K562 (cell line): ENCODE data around the gene TP53I13. TPM values are rescaled to one million over a fixed set of nuclear protein-coding genes. Genes with fewer than 3 reads are reported as not detected.

Source experiments
- ARID2 ChIP-seq: fragments of 450-650 bp; IDR thresholded peaks from 2 replicates; pipeline ENCODE4 v1.6.1; 2017; ENCODE audit warnings: antibody characterized with exemption, mild to moderate bottlenecking
- CBFB ChIP-seq: sonication (generic); formaldehyde crosslinking; IDR thresholded peaks from 2 replicates; pipeline ENCODE4 v1.4.0; 2020; ENCODE audit warnings: mild to moderate bottlenecking, missing genetic modification reagents
- HMG20B ChIP-seq: fragments of 250-450 bp; sonication (Bioruptor Pico); IDR thresholded peaks from 2 replicates; pipeline ENCODE4 v1.5.0; 2021; ENCODE audit warnings: mild to moderate bottlenecking
- KDM5B ChIP-seq: fragments of 200-600 bp; sonication (generic); IDR thresholded peaks from 2 replicates; pipeline ENCODE4 v1.6.1; 2012; ENCODE audit warnings: low read depth, mild to moderate bottlenecking, moderate library complexity, low read length, control low read depth, inconsistent platforms; ENCODE audit not compliant: insufficient replicate concordance
- KLF10 ChIP-seq: fragments of 250-450 bp; sonication (Bioruptor Pico); IDR thresholded peaks from 2 replicates; pipeline ENCODE4 v1.6.1; 2021; ENCODE audit warnings: matching md5 sums
- PHB2 ChIP-seq: fragments of 450-650 bp; IDR thresholded peaks from 2 replicates; pipeline ENCODE4 v1.6.1; 2017; ENCODE audit warnings: low read depth
- PTBP1 ChIP-seq: fragments of 200-400 bp; formaldehyde crosslinking; IDR thresholded peaks from 2 replicates; pipeline ENCODE4 v1.6.1; 2017; ENCODE audit warnings: low read depth, low read length
- RAD21 ChIP-seq, 2 experiments: fragments of 250-450 bp in 1 of 2; fragments of 450-650 bp in 1 of 2; sonication (Bioruptor Pico) in 1 of 2; formaldehyde crosslinking in 1 of 2; IDR thresholded peaks in 1 of 2; conservative IDR thresholded peaks in 1 of 2; 2 replicates each; pipeline versions ENCODE4 v1.4.0 to v1.8.0; 2020 to 2022; ENCODE audit warnings: mild to moderate bottlenecking in 2 of 2, moderate library complexity in 1 of 2
- RBM34 ChIP-seq: fragments of 200-400 bp; formaldehyde crosslinking; IDR thresholded peaks from 2 replicates; pipeline ENCODE4 v1.6.1; 2018; ENCODE audit warnings: low read length, borderline replicate concordance; ENCODE audit not compliant: insufficient read depth
- RNF2 ChIP-seq: sonication (generic); IDR thresholded peaks from 2 replicates; pipeline ENCODE4 v1.6.1; 2016
- SMARCC2 ChIP-seq: fragments of 450-650 bp; IDR thresholded peaks from 2 replicates; pipeline ENCODE4 v1.6.1; 2017; ENCODE audit warnings: antibody characterized with exemption, moderate library complexity, mild to moderate bottlenecking, low read depth
- SP1 ChIP-seq: sonication (generic); formaldehyde crosslinking; IDR thresholded peaks from 2 replicates; pipeline ENCODE4 v1.8.1; 2022; ENCODE audit warnings: mild to moderate bottlenecking, missing genetic modification reagents
- TAF15 ChIP-seq: fragments of 200-400 bp; formaldehyde crosslinking; IDR thresholded peaks from 2 replicates; pipeline ENCODE4 v1.6.1; 2017; ENCODE audit warnings: mild to moderate bottlenecking, low read depth, low read length, moderate library complexity
- ZFP30 ChIP-seq: fragments of 250-450 bp; sonication (Bioruptor Pico); IDR thresholded peaks from 2 replicates; pipeline ENCODE4 v1.8.0; 2022; ENCODE audit warnings: moderate library complexity, mild to moderate bottlenecking, inconsistent platforms, borderline replicate concordance
- ZNF175 ChIP-seq: fragments of 200-800 bp; sonication (Bioruptor generic); IDR thresholded peaks from 2 replicates; pipeline ENCODE4 v1.6.1; 2016; ENCODE audit warnings: low read depth, mild to moderate bottlenecking, missing genetic modification characterization, missing compliant biosample characterization
- ZNF224 ChIP-seq: sonication (generic); formaldehyde crosslinking; IDR thresholded peaks from 2 replicates; pipeline ENCODE4 v1.8.0; 2022; ENCODE audit warnings: mild to moderate bottlenecking, missing genetic modification reagents
- ZNF354B ChIP-seq: fragments of 250-450 bp; sonication (Bioruptor Pico); IDR thresholded peaks from 2 replicates; pipeline ENCODE4 v1.4.0; 2020
- ZNF507 ChIP-seq: conservative IDR thresholded peaks from 2 replicates; pipeline ENCODE4 v1.6.1; 2017; ENCODE audit warnings: missing genetic modification characterization, missing compliant biosample characterization
- ZNF586 ChIP-seq: fragments of 450-650 bp; formaldehyde crosslinking; conservative IDR thresholded peaks from 2 replicates; pipeline ENCODE4 v1.4.0; 2020; ENCODE audit warnings: mild to moderate bottlenecking, moderate library complexity
- ZZZ3 ChIP-seq: fragments of 450-650 bp; IDR thresholded peaks from 2 replicates; pipeline ENCODE4 v1.6.1; 2016; ENCODE audit warnings: antibody characterized with exemption, mild to moderate bottlenecking, moderate library complexity
- polyA plus RNA-seq, 8 experiments: library from polyadenylated mRNA; depleted of rRNA in 4 of 8; stranded (reverse) in 5 of 8; unstranded in 3 of 8; fragments of >200 nt; fragmentation: Nextera tagmentation in 2 of 8; fragmentation: Illumina TruSeq in 1 of 8; extraction: Ambion mirVana in 2 of 8; extraction: Trizol in 1 of 8; gene quantifications; 2 replicates each; pipeline versions ENCODE4 v1.2.1 to v1.2.3, GENCODE V29; 2011 to 2014; ENCODE audit warnings: inconsistent platforms in 1 of 8, missing spikeins in 1 of 8
- total RNA-seq, 7 experiments: library from RNA; depleted of rRNA in 6 of 7; stranded (reverse); fragments of >200 nt in 6 of 7; fragmentation: Illumina TruSeq in 2 of 7; extraction: Trizol in 2 of 7; gene quantifications; 2 replicates each; pipeline versions ENCODE4 v1.2.1 to v1.2.3, GENCODE V29; 2011 to 2021; ENCODE audit warnings: low replicate concordance in 1 of 7
- TF ChIP-seq, protein P1 (sequence below): fragments of 250-450 bp; sonication (Bioruptor Pico); IDR thresholded peaks from 2 replicates; pipeline ENCODE4 v1.8.0; 2022; ENCODE audit warnings: moderate library complexity, mild to moderate bottlenecking, inconsistent platforms
- TF ChIP-seq, protein P2 (sequence below): sonication (generic); formaldehyde crosslinking; IDR thresholded peaks from 2 replicates; pipeline ENCODE4 v1.8.1; 2023; ENCODE audit warnings: mild to moderate bottlenecking, missing genetic modification reagents
- TF ChIP-seq, protein P3 (sequence below): fragments of 250-450 bp; sonication (Bioruptor Pico); IDR thresholded peaks from 2 replicates; pipeline ENCODE4 v1.8.0; 2021; ENCODE audit warnings: moderate library complexity, mild to moderate bottlenecking, inconsistent platforms
- TF ChIP-seq, protein P4 (sequence below): sonication (generic); formaldehyde crosslinking; IDR thresholded peaks from 2 replicates; pipeline ENCODE4 v1.8.0; 2022; ENCODE audit warnings: mild to moderate bottlenecking, missing genetic modification reagents

The TP53I13 gene
- total and polyA plus RNA-seq, 9 of the 15 experiments (the other 6 are each of a cell fraction or from before 2014, with no cell fraction given): 0.08 to 28.3 (median 9.1) TPM

DNA sequence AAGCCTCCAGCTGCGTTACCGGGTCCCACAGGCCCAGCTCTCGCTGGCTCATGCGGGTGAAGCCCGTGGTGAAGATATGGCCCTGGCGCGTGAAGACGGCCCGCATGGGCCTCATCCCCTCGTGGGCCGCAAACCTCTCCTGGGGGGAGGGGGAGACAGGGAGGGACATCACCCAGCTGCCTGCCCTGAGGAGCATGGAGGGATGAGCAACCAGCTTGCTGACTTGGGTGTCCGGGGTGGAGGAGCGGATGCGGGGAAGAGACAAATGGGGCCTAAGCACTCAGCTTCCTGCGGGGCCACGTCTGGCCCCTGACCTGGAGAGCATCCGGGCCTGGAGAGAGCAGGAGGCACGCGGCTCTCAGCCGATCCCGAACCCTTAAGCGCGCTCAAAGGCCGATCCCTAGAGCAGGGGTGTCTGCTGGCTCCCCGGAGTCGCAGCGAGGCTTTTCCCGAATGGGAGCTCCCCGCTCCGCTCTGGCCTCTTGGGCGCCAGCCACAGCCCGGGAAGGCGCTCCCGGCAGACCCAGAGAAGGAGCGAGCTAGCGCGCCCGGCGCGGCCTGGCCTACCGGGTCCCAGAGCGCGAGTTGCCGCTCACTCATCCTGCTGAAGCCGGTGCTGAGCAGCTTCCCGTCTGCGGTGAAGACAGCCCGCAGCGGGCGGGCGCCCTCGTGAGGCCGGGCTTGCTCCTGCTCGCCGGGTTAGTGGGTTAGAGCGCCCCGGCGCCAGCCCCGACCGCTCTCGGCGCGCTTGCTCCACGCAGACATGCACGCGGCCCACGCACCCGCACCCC, 49.2 kb downstream of the TP53I13 start (continued):
- TF ChIP-seq CBFB (CRISPR knock-in tag): peak; percentile 98
- no peak for TF ChIP-seq ZFP30
- TF ChIP-seq RBM34: no peak
- TF ChIP-seq SMARCC2: no peak
- TF ChIP-seq ZZZ3: no peak
- TF ChIP-seq, protein P1, sequence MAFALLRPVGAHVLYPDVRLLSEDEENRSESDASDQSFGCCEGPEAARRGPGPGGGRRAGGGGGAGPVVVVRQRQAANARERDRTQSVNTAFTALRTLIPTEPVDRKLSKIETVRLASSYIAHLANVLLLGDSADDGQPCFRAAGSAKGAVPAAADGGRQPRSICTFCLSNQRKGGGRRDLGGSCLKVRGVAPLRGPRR (CRISPR knock-in tag): no peak
- no peak for TF ChIP-seq ARID2
- TF ChIP-seq HMG20B (CRISPR knock-in tag): no peak
- TF ChIP-seq ZNF586 (CRISPR knock-in tag): no peak
- TF ChIP-seq ZNF224 (CRISPR knock-in tag): no peak
- no peak for TF ChIP-seq ZNF507 (tag)
- no peak; the same call in 1 of the 2 replicates for TF ChIP-seq RNF2
- TF ChIP-seq KDM5B: no peak
- TF ChIP-seq TAF15: no peak
- no peak for TF ChIP-seq ZNF175 (CRISPR knock-in tag)
- TF ChIP-seq RAD21 (CRISPR knock-in tag; conservative IDR thresholded peaks at IDR 0.05 in 1 of 2, IDR thresholded peaks at IDR 0.05 in 1 of 2): peak; percentile 67 to 85
- TF ChIP-seq SP1 (CRISPR knock-in tag): no peak; the same call in 1 of the 2 replicates
- TF ChIP-seq ZNF354B (CRISPR knock-in tag): no peak
- TF ChIP-seq, protein P2, sequence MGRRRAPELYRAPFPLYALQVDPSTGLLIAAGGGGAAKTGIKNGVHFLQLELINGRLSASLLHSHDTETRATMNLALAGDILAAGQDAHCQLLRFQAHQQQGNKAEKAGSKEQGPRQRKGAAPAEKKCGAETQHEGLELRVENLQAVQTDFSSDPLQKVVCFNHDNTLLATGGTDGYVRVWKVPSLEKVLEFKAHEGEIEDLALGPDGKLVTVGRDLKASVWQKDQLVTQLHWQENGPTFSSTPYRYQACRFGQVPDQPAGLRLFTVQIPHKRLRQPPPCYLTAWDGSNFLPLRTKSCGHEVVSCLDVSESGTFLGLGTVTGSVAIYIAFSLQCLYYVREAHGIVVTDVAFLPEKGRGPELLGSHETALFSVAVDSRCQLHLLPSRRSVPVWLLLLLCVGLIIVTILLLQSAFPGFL (CRISPR knock-in tag): no peak
- TF ChIP-seq PHB2: no peak
- TF ChIP-seq, protein P3, sequence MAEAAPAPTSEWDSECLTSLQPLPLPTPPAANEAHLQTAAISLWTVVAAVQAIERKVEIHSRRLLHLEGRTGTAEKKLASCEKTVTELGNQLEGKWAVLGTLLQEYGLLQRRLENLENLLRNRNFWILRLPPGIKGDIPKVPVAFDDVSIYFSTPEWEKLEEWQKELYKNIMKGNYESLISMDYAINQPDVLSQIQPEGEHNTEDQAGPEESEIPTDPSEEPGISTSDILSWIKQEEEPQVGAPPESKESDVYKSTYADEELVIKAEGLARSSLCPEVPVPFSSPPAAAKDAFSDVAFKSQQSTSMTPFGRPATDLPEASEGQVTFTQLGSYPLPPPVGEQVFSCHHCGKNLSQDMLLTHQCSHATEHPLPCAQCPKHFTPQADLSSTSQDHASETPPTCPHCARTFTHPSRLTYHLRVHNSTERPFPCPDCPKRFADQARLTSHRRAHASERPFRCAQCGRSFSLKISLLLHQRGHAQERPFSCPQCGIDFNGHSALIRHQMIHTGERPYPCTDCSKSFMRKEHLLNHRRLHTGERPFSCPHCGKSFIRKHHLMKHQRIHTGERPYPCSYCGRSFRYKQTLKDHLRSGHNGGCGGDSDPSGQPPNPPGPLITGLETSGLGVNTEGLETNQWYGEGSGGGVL (CRISPR knock-in tag): no peak
- TF ChIP-seq PTBP1: no peak
- TF ChIP-seq, protein P4, sequence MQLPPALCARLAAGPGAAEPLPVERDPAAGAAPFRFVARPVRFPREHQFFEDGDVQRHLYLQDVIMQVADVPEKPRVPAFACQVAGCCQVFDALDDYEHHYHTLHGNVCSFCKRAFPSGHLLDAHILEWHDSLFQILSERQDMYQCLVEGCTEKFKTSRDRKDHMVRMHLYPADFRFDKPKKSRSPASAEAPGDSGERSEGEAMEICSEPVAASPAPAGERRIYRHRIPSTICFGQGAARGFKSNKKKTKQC: no peak
- TF ChIP-seq KLF10 (CRISPR knock-in tag): no peak
